Activated gamma-delta T cell treated with anti-CD3 and anti-CD28 coated beads, Interleukin-2, amount 50 U/mL, for 16 hours (primary cell): Measurements from ENCODE around the gene MPND.

Source experiments
- DNase-seq: peaks from one replicate; pipeline ENCODE4 v3.0.0-alpha.2; 2020; ENCODE audit warnings: low read depth

The MPND gene

DNA sequence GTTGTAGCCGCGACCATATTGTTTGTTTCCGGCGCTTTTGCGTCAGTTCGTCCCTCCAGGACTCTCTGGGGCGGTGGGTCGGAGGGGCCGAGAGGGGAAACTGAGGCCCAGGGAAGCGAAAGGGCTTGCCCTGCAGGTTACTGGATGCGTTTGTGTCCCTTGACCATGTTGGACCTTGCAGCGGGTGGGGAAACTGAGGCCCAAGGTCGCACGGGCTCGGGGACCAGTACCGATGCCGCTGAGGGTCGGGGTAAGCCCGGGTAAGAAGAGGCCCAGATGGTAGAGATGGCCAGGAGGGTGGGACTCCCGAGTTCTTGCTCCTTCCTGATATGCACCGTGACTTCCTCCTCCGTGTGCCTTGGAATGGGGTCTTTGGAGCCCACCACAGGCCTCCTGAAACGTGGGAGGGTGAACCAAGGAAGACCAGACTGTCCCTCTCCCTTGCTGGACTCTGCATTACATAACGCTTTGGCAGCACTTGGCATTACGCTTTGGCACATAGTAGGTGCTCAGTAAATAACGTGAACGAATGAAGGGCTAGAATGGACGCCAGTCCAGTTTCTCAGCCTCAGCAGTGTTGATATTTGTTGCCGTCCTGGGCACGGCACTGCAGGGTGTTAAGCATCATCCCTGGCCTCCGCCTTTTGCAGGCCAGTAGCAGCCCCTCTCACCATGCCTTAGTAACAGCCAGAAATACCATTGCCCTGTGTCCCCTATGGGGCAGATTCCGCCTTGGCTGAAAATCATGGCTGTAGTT is 59.8 kb downstream of the MPND start:
- no peak for DNase-seq

DNA sequence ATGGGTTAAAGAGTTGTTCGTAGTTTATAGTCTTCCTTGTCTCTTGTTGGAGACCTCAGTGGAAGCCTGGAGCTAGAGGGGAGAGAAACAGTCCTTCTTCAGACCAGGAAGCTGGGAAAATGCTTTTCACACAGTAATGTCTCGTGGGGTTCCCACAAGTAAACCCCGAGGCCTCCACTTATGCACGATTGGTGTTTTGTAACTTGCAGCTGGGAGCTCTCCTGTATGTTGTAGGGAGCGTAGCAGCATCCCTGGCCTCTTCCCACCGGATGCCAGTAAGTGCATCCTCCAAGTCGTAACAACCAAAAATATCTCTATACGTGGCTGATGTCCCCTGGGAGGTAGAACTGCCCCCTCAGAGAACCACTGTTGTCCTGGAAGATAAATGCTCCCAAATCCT is 62.6 kb downstream of the MPND start:
- DNase-seq: no peak

GRCh38 chr19:4406626-4407025 is 63.3 kb downstream of the MPND start:
- DNase-seq: no peak

GRCh38 chr19:4409123-4409933 is 66.0 kb downstream of the MPND start:
- no peak for DNase-seq
